Measurements from ENCODE around the gene CALML4. TPM values are rescaled to one million over a fixed set of nuclear protein-coding genes. Genes with fewer than 3 reads are reported as not detected.
A peak's percentile ranks its signal among the peaks of the same experiment; 100 is the strongest.
"Not testable (repeated sequence)": the region's sequence is repeated elsewhere in the genome, so short reads cannot be mapped to it uniquely, and the experiment has no call there.

The CALML4 gene
- total RNA-seq, 1 donor from 2014 or later: 1.3 TPM

DNA sequence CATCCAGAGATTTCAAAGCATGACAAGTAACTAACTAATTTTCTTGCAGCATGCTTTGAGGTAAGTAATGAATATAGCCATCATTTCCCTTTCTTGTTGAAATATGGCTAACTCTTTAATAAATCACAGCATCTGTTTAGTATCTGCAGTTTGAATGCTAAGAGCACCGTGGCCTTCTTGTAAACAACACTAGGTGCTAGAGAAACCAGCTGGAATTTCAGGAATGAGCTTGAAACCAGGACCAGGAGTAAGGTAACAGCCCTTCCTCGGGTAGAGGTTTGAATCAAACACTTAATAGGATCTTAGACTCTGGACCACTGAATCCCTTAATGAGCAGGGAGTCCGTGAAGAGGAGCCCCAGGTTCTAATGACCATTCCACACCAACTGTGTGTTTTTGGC is 13.6 kb downstream of the CALML4 start:
- no peak for DNase-seq (ENCODE audit: low read depth)

DNA sequence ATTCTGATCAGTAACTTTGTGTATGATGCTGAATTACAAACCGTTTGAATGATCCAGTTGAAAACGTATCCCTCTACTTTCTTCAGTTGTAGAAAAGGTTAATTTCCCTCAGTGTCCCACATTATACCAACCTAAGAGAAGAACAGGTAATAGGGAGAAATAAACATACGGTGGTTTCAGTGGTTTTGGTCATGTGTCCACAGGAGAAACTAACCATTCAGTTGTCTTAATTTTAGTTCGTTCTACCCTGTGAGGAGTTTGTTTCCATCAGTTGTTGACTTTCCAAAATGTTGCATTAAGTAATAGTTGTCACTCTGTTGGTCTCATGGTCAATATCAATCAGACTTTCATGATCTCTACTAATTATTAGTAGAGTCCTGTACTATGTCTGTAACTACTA is 15.1 kb downstream of the CALML4 start:
- no peak for DNase-seq (ENCODE audit: low read depth)

DNA sequence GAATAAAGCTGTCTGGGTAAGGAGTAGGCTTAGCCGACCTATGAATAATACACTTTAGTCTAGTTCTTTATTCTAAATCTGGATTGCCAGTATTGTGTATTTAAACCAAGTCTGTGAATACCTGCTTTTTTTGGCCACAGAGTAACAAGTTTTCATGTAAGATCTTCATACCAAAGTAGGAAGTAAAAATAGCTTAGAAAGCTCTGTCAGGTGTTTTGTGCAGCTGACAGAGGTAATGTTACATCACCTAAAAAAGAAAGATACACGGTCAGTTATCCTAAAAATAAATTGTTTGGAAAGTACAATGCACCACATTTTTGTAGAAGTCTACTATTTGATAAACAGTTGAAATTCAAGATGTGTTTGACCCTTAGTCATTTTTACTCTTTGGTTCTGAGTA is 16.5 kb downstream of the CALML4 start:
- no peak for DNase-seq (ENCODE audit: low read depth)

DNA sequence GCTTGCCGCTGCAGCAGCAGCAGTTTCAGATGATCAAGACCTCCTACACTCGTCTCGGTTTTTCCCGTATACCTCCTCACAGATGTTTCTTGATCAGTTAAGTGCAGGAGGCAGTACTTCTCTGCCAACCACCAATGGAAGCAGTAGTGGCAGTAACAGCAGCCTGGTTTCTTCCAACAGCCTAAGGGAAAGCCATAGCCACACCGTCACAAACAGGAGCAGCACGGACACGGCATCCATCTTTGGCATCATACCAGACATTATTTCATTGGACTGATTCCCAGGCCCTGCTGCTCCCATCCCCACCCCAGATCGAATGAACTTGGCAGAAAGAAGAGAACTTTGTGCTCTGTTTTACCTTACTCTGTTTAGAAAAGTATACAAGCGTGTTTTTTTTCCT is 17.6 kb downstream of the CALML4 start:
- no peak for DNase-seq (ENCODE audit: low read depth)

DNA sequence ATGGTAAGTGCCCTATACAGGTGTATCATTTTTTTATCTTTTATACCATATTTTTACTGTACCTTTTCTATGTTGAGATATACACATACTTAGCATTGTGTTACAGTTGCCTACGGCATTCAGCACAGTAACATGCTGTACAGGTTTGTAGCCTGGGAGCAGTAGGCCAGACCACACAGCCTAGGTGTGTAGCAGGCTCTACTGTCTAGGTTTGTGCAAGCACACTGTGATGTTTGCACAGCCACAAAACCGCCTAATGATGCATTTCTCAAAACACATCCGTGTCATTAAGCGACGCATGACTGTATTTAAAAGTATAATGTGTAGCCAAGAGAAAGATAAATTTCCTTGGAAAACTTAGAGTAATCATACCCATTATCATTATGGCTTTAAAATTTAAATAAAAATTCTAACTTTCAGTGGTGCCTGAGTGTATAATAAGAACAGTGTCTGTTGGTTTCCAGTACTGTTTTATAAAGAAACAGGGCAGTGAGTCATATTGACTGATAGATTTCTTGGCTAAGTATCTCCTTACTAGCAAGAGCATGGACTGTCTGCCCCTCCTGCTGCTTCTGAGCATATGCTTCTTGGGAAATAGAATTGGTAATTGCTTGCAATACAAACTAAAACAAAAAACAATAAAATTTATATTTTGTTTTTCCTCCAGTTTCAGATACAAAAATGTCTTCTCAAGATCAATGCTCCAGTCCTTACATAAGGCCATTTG is 18.3 kb downstream of the CALML4 start:
- DNase-seq (ENCODE audit: low read depth): no peak

DNA sequence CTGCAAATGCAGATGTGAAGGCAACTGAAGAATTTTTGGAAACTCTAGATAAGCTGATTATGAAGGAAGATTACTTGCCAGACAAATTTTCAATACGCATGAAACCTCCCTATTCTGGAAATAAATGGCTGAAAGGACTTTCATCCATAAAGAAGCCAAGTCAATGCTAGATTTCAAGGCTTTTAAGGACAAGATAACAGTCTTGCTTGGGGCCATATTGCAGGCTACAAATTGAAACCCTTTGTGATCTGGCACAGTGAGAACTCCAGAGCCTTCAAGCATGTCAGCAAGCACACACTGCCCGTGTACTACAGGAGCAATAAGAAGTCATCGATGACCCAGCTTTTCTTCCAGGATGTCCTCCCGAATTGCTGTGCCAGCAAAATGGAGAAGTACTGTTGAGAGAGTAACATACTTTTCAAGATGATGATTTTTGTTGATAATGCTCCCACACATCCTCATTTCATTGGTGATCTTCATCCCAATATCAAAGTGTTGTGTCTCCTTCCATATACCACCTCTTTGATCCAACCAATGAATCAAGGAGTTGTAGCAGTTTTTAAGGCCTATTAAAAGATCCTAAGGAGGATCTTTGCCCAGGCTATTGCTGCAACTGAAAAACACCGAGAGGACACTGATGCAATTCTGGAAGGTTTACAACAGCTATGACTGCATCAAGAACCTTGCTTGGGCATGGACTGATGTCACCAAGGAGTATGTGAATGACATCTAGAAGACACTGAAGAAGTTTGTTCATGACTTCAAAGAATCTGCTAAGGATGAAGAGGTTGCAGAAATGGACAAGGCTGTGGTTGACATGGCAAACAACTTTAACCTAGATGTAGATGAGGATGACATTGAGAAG is 20.3 kb downstream of the CALML4 start:
- DNase-seq (ENCODE audit: low read depth): no peak

DNA sequence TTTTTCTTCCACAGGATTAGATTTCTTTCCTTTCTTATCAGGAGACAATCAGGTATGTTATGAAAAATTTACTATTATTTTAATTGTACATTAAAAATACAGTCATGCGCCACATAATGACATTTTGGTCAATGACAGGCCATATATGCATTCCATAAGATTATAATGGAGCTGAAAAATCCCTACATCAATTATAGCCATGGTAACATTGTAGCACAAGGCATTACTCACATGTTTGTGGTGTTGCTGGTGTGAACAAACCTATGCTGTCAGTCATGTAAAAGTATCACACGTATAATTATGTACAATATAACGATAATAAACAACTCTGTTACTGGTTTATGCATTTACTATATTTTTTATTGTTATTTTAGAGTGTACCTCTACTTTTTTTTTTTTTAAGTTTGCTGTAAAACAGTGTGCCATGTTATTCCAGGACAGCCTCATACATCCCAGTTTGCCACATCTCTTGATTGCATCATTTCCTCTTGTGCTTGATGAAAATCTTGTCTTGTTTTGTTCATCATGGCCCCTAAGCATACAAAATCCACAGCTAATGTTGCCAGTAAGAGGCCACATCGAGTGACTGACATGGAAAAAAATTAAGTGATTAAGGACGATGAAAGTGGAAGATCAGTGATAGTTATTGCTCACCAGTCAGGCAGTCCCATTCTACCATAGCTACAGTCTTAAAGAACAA is 21.4 kb downstream of the CALML4 start:
- DNase-seq (ENCODE audit: low read depth): no peak

DNA sequence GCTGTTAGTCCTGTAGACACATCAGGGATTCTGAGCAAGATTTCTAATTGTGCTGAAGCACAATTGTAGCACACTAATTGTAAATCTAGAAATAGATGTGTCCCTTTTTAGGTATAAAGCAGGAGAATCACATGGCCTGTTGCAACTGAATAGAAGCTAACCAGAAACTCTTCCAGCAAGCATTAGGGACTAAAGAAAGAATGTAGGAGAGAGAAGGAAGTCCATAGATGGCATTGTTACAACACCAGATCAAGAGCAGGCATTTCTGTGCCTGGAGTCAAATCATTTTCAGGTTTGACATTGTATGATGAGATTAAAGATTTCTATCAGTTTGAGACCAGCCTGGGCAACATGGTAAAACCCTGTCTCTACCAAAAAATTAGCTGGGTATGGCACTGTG is 27.4 kb downstream of the CALML4 start:
- peak; percentile 13 for DNase-seq (ENCODE audit: low read depth)

DNA sequence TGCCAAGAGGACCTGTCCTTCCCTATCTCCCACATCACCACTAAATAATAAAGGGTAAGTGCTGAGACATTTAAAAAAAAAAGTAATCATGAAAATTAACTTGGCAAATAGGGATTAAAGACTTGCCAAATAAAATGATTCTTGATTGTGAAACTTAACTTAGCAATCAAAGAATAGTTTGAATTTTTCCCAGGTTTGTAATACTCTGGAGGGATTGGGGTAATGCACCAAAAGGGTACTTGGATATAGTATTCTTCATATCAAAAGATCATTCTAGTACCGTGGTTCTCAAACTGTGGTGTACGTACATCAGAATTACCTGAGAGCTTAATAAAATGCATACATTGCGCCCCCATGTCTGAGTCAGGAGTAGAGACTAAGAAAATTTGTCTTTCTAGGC is 28.5 kb downstream of the CALML4 start:
- DNase-seq (ENCODE audit: low read depth): no peak

DNA sequence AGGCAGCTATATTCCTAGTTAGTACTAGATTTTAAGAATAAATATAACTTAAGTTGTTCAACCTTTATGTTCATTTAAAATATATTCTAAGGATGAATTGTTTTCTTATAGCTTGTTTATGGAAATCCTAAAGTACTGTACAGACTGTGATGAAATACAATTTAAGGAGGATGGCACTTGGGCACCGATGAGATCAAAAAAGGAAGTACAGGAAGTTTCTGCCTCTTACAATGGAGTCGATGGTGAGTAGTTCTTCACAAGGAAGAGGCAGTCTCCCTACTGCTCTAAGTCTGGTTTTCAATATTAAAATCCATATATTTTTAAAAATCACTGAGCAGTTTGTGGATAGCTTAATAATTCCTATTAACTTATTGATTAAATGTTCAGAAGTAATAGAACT is 29.6 kb downstream of the CALML4 start:
- DNase-seq (ENCODE audit: low read depth): no peak

DNA sequence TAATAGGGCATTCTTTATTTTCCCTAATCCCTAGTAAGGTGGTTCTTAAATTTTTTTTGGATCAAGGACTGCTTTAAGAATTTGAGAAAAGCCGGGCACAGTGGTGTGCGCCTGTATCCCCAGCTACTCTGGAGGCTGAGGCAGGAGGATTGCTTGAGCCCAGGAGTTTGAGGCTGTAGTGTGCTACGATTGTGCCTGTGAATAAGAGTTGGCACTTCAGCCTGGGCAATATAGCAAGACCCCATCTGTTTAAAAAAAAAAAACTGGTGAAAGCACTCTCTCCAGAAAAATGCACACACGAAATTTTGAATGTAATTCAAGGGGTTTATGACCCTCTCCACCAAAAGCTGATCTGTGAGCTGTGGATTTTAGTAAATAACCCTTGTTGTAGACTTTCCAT is 32.0 kb downstream of the CALML4 start:
- DNase-seq (ENCODE audit: low read depth): no peak

DNA sequence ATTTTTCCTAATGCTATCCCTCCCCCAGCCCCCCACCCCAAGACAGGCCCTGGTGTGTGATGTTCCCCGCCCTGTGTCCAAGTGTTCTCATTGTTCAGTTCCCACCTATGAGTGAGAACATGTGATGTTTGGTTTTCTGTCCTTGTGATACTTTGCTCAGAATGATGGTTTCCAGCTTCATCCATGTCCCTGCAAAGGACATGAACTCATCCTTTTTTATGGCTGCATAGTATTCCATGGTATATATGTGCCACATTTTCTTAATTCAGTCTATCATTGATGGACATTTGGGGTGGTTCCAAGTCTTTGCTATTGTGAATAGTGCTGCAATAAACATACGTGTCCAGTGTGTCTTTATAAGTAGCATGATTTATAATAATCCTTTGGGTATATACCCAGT is 33.1 kb downstream of the CALML4 start:
- DNase-seq (ENCODE audit: low read depth): not testable (repeated sequence)

DNA sequence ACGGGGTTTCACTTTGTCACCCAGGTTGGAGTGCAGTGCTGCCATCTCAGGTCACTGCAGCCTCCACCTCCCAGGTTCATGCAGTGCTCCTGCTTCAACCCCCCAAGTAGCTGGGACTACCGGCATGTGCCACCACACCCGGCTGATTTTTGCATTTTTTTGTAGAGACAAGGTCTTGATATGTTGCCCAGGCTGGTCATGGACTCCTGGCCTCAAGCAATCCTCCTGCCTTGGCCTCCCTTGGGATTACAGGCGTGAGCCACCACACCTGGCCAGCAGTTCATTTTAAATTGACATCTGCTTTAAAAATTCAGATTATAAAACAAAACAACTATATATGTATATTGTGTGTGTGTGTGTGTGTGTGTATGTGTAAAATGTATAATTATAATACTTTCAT is 38.3 kb downstream of the CALML4 start:
- no peak for DNase-seq (ENCODE audit: low read depth)

DNA sequence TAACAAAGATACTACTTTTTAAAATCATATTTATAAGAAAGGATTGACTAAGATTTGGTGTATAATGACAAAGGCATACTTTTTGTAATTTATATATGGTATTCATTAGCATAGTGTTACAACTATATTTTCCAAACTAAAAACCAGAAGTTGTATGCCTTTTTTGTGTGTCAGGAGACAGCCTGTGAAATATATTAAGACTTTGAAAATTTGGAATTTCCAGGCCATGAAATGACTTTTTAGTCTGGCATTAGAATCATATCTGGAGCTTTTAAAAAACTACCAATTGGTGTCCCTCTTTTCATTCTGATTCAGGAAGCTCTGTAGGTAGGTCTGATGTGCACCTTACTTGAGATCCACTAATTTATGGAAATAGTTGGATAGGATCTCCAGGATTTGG is 41.9 kb downstream of the CALML4 start:
- no peak for DNase-seq (ENCODE audit: low read depth)

DNA sequence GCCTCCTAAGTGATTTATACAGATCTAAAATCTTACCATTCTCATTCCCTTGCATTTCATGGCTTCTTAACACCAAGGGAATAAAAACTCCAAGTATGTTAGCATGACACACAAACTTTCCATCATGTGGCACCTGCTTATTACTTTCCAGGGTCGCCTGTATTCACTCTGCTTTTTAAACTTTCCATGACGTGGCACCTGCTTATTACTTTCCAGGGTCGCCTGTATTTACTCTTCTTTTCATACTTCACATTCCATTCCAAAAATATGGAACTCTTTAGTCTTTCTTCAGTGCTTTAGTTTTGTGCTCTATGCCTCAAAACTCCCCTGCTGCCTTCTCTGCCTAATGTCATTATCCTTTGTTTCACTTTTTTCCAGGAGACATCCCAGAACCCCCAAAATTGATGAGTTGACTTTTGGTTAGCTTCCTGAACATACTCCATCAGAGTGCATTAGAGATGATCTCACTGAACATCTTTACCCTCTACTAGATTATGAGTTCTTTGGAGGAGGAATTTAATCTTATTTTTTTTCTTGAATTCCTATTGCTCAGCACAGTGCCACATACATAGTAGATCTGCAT is 47.0 kb downstream of the CALML4 start:
- DNase-seq (ENCODE audit: low read depth): no peak

DNA sequence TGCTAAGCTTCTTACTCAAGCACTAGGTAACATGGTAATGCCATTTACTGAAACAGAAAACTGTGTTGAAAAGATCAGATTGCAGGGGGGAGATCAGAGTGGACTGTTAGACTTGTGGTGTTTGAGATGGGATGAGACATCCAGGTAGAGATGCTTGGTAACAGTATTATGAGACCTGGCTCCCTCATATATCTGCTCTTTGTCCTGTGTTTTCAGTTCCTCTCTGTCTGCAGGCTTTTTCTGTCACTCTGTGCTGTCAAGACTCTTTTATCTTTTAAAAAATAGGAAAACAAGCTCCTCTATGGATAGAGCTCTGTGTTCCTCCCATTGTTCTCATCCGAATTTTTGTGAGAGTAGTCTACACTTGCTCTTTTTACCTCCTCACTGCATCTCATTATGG is 48.1 kb downstream of the CALML4 start:
- no peak for DNase-seq (ENCODE audit: low read depth)

DNA sequence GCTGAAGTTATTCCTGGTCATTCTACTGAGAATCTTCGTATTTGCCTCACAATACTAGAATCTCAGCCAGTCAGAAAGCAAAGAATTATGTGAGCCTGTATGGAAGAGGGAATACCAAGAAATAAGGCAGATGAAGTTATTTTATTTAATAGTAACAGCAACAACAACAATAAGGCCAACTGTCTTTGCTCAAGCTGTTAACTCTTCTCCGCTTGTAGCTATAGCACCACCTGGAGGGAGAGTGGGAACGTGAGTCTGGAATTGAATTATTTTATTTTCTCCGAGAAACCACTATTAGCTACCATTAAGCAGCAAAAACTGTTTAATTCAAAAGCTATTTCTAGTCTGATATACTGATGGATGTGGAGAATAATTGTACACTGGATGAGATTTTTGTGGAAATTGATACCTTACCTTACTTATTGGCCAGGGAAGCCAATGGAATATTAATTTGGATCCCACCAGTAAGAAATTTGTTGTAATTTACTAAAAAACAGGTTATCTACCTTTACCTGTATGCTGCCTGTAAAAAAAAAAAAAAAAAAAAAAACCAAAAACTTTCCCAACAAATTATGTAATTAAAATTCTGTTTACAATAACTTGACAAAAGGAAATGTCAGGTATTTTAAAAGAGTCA is 50.1 kb downstream of the CALML4 start:
- DNase-seq (ENCODE audit: low read depth): peak; percentile 65

DNA sequence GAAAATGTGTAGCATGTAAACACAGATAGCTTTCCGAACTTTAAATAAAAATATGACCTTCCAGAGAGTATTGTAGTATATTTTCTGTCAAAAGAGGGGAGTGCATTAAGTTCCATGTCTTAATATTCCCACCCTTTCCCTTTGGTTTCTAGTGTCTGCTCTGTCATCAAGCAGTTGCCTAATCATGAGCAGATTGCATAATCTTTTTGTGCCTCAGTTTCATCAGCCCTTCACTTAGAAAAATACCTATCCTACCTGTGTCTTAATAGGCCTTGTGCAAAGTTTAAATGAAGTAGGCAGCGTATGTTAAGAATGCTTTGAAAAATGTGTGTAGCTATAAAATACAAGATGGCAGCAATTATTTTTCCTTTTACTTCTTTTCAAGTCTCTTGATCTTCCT is 52.8 kb downstream of the CALML4 start:
- DNase-seq (ENCODE audit: low read depth): peak; percentile 19

DNA sequence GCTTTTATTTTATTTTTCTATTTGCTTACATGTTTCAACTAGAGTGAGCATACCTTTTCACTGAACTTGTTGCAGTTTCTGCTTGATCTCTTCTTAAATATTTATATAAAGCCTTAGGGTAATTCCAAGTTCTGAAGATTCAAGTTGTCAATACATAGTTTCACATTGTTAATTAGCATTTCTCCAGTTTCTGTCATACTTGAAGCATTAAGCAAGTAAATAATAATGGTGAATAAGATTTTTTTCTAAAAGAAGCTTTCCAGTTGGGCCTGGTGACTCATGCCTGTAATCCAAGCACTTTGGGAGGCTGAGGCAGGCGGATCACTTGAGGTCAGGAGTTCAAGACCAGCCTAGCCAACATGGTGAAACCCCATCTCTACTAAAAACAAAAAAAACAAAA is 53.9 kb downstream of the CALML4 start:
- DNase-seq (ENCODE audit: low read depth): peak; percentile 80

DNA sequence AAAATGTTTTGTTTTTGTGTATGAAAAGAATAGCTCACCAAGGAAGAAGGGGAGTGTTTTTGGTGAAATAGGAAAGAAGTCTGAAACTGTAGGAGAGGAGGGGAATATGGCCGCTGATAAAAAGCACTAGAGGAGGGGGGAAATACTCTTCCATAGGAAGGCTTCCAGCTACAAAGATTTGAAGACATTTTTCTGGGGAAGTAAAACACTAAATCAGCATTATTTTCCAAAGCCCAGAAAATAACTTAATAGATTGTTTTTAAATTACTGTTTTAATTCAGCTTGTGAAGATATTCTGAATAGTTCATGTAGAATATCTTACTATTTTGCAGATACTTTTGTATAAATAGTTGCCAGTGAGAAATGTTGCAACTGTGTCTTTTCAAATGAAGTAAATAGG is 54.9 kb downstream of the CALML4 start:
- DNase-seq (ENCODE audit: low read depth): no peak

DNA sequence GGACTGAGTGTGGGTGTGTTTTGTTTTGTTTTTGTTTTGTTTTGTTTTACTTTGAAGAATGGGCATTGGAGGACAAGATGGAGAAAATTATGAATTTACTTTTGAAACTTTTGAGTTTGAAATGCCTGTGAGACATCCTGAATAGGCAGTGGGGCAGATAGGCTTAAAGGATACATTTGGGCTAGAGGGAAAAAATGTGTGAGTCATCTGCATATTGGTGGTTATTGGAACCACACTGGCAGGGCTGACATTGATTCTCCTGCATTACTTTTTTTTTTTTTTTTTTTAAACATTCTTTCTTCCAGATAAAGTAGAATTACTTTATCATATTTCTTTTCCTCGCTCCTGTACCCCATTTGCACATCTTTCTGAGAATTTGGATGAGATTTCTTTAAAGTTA is 56.1 kb downstream of the CALML4 start:
- peak; percentile 49 for DNase-seq (ENCODE audit: low read depth)

DNA sequence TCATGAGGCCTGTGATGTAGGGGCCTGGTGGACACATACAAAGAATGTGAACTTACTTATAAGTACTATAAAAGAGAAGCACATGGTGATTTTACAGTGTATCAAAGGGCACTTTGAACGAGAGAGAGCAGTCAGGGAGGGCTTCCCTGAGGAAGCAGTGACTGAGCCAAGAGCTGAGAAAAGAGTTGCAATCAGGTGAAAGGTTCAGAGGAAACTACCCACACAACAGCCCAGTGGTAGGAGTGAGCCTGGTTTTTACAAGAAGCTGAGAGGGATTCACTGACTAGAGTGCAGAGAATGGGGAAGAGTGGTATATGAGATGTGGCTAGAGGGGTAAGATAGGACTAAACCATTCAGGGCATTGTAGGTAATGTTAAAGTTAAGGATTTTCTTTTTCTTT is 57.1 kb downstream of the CALML4 start:
- DNase-seq (ENCODE audit: low read depth): no peak
